HEK293T (cell line): ENCODE data around the gene ARL6.
A peak's percentile ranks its signal among the peaks of the same experiment; 100 is the strongest.

Experiments
- CTCF ChIA-PET: fragments of 350-600 bp; formaldehyde crosslinking; extraction: SDS; loops from one replicate; lab custom pipeline; 2021; ENCODE audit warnings: antibody characterized with exemption, inconsistent platforms; lab: Yijun Ruan, JAX
- POLR2A ChIA-PET: fragments of 350-600 bp; formaldehyde crosslinking; extraction: SDS; loops from one replicate; lab custom pipeline; 2020; ENCODE audit warnings: antibody characterized with exemption, inconsistent platforms; lab: Yijun Ruan, JAX
- DNase-seq: peaks from one replicate; pipeline ENCODE4 v3.0.0; 2012; ENCODE audit warnings: mixed read lengths; ENCODE audit errors: extremely low spot score
- ARNT ChIP-seq: fragments of 450-650 bp; IDR thresholded peaks from 2 replicates; pipeline ENCODE4 v1.6.1; 2017; ENCODE audit warnings: mild to moderate bottlenecking
- BHLHE40 ChIP-seq: fragments of 450-650 bp; IDR thresholded peaks from 2 replicates; pipeline ENCODE4 v1.6.1; 2016; ENCODE audit warnings: mild to moderate bottlenecking, moderate library complexity, borderline replicate concordance
- CTBP1 ChIP-seq: fragments of 450-650 bp; IDR thresholded peaks from 2 replicates; pipeline ENCODE4 v1.6.1; 2016; ENCODE audit warnings: borderline replicate concordance
- ELF4 ChIP-seq: fragments of 450-650 bp; IDR thresholded peaks from 2 replicates; pipeline ENCODE4 v1.6.1; 2017; ENCODE audit warnings: antibody characterized with exemption
- FOXA1 ChIP-seq: fragments of 450-650 bp; IDR thresholded peaks from 2 replicates; pipeline ENCODE4 v1.6.1; 2016; ENCODE audit warnings: mild to moderate bottlenecking
- FOXK2 ChIP-seq: fragments of 450-650 bp; IDR thresholded peaks from 2 replicates; pipeline ENCODE4 v1.6.1; 2016; ENCODE audit warnings: mild to moderate bottlenecking
- FOXM1 ChIP-seq: fragments of 450-650 bp; IDR thresholded peaks from 2 replicates; pipeline ENCODE4 v1.6.1; 2017; ENCODE audit warnings: mild to moderate bottlenecking, borderline replicate concordance
- HDGF ChIP-seq: fragments of 450-650 bp; IDR thresholded peaks from 2 replicates; pipeline ENCODE4 v1.6.1; 2017; ENCODE audit warnings: antibody characterized with exemption, borderline replicate concordance
- L3MBTL2 ChIP-seq: fragments of 450-650 bp; conservative IDR thresholded peaks from 2 replicates; pipeline ENCODE4 v1.6.1; 2016; ENCODE audit warnings: mild to moderate bottlenecking
- LEF1 ChIP-seq: fragments of 450-650 bp; IDR thresholded peaks from 2 replicates; pipeline ENCODE4 v1.6.1; 2017; ENCODE audit warnings: mild to moderate bottlenecking, borderline replicate concordance
- NFRKB ChIP-seq: fragments of 450-650 bp; IDR thresholded peaks from 2 replicates; pipeline ENCODE4 v1.6.1; 2016; ENCODE audit warnings: mild to moderate bottlenecking, moderate library complexity
- SP1 ChIP-seq: fragments of 450-650 bp; IDR thresholded peaks from 2 replicates; pipeline ENCODE4 v1.6.1; 2017
- SUZ12 ChIP-seq: fragments of 450-650 bp; IDR thresholded peaks from 2 replicates; pipeline ENCODE4 v1.6.1; 2016; ENCODE audit warnings: mild to moderate bottlenecking
- TARDBP ChIP-seq: fragments of 450-650 bp; IDR thresholded peaks from 2 replicates; pipeline ENCODE4 v1.6.1; 2016
- ZNF384 ChIP-seq: fragments of 450-650 bp; IDR thresholded peaks from 2 replicates; pipeline ENCODE4 v1.6.1; 2016
- TF ChIP-seq, protein P1 (sequence below): fragments of 450-650 bp; IDR thresholded peaks from 2 replicates; pipeline ENCODE4 v1.6.1; 2016

The ARL6 gene

DNA sequence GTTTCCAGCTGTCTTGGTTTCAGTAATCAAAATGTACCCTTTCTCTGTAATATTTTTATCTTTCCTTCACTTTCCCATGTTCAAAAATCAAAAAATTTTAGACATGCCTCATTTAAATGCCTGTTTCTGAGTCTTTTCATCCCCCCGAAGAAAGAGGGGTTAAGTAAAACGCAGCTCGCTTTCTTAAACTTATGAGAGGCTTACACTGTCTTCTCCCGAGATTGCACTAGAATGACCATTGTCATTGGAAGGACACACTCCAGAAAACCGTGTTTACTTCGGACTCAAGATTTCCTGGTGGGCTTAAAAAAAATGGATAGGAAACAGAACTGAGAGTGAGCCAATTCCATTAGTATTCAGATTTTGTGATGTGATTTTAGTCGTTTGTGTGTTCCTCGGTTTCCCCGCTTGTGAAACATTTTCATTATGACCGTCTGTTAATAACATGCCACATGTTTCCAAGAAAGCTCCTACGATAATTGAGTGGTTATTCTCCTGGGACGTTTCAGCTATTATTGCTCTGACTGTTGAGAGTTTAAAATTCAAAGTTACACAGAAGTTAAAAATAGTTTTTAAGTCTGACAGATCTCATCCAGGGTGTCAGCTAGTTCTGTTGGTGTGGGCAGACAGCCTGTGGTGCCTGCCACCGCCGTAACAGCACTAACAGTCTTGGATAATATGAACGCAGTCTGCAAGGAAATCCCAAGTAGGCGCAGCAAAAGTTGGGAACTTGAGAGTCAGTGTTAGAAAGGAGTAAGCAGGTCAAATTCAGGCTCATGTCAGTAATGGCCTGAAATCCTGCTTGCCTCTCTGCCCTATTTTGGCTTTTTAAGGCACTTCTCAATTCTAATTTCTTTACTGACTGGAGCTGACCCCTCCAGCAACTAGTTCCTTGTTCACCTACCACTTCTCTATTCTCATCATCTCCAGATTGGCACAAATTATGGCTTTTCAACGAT, 58.8 kb downstream of the ARL6 start:
- ChIA-PET CTCF (no interaction called here), POLR2A (interaction anchor here (1.2 kb wide), 1 partner anchor 59 kb away, joined by 3 read pairs; the partner anchor contains the start of gene ARL6)
- no peak for DNase-seq

DNA sequence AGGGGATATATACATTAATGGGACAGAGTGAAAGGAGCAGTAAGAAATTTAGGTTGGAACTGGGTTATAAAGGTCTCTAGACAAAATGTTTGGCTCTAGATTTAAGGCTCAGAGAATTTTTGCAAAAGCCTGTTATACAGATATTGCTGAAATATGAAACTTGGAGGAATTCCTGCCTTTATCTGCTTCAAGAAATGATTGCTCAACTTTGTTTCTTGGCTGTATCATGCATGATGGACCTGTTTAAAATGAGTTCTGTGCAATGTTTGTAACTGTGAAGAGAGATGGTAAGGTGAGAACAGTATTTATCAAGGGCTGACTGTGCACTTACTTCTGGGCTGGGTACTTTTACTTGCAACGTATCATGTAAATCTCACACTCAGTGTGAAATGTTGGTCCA, 60.5 kb downstream of the ARL6 start:
- TF ChIP-seq FOXK2 = no peak
- TF ChIP-seq, protein P1, sequence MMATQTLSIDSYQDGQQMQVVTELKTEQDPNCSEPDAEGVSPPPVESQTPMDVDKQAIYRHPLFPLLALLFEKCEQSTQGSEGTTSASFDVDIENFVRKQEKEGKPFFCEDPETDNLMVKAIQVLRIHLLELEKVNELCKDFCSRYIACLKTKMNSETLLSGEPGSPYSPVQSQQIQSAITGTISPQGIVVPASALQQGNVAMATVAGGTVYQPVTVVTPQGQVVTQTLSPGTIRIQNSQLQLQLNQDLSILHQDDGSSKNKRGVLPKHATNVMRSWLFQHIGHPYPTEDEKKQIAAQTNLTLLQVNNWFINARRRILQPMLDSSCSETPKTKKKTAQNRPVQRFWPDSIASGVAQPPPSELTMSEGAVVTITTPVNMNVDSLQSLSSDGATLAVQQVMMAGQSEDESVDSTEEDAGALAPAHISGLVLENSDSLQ = no peak
- TF ChIP-seq ELF4 = no peak
- no peak for TF ChIP-seq SP1
- no peak for TF ChIP-seq ZNF384
- TF ChIP-seq SUZ12 = no peak
- TF ChIP-seq L3MBTL2 = no peak
- no peak for TF ChIP-seq CTBP1
- no peak for TF ChIP-seq TARDBP
- POLR2A ChIA-PET = no interaction called here
- DNase-seq = no peak
- CTCF ChIA-PET = no interaction called here

More for the DNA sequence above, 58.8 kb downstream of the ARL6 start:
- TF ChIP-seq FOXA1 = no peak
- no peak for TF ChIP-seq ARNT
- no peak for TF ChIP-seq HDGF
- no peak for TF ChIP-seq ELF4
- TF ChIP-seq BHLHE40 = no peak
- no peak for TF ChIP-seq NFRKB
- no peak for TF ChIP-seq TARDBP
- no peak for TF ChIP-seq ZNF384
- TF ChIP-seq L3MBTL2 = no peak
- TF ChIP-seq FOXK2 = no peak
- TF ChIP-seq, protein P1 = no peak
- no peak for TF ChIP-seq SP1
- TF ChIP-seq LEF1 = no peak
- TF ChIP-seq CTBP1 = no peak
- no peak for TF ChIP-seq SUZ12

DNA sequence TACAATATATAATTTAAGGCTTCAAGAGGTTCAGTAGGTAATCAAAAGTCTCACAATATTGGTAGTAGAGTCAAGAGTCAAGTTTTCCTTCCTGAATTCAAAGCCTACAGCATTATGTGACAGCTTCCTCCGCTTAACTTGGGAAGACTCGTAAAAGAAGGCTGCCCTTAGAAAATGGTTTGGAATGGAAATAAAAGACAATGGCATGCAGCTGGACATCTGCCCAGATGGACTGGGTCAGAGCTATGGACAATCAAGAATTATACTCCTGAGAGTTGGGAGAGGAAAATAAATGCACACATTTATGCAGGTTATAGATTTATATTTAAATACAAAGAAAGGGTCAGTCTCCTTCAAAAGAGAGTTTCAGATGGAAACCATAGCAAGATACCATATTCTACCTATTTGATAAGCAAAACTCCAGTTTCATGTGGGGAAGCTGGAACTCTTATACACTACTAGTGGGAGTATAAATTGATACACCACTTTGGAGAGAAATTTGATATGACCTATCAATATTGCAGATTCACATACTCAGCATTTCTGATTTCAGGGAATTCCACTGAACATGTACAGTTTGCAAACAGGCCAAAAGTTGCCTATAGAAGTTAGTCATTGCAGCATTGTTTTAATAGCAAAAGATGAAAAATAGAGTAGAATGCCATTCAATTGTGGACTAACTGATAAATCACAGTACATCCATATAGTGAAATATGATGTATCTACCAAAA, 63.3 kb downstream of the ARL6 start:
- TF ChIP-seq TARDBP (no peak), ARNT (no peak), SUZ12 (no peak), FOXM1 (no peak), LEF1 (no peak), HDGF (no peak), SP1 (no peak), NFRKB (no peak), L3MBTL2 (no peak), FOXA1 (no peak), ZNF384 (no peak), BHLHE40 (no peak), CTBP1 (no peak), FOXK2 (no peak), ELF4 (no peak)
- TF ChIP-seq, protein P1 = no peak
- no peak for DNase-seq
- POLR2A ChIA-PET = interaction anchor here (1.0 kb wide), 1 partner anchor 64 kb away, joined by 3 read pairs; the partner anchor contains the start of gene ARL6
- CTCF ChIA-PET = interaction anchor here (0.7 kb wide), 1 partner anchor 41 kb away, joined by 5 read pairs; no protein-coding TSS in a partner anchor

DNA sequence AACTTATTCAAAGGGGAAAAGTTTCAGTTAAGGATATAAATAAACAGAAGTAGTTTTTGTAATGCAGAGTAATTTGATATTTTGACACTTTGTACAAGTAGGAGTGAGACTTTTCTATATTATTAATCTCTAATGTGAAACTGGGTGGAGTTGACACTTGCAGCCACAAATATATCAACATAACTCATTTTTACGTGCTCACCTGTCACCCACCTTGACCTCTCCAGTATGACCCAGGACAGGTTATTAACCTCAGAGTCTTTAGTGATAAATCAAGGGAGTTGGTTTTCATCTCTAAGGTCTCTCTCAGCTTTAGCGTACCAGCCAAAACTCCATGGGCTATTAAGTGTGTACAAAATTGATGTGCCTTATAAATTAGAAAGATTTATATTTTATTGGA, 64.6 kb downstream of the ARL6 start:
- CTCF ChIA-PET = no interaction called here
- TF ChIP-seq ARNT = no peak
- TF ChIP-seq, protein P1 = peak; percentile 74
- POLR2A ChIA-PET = no interaction called here
- DNase-seq = no peak

DNA sequence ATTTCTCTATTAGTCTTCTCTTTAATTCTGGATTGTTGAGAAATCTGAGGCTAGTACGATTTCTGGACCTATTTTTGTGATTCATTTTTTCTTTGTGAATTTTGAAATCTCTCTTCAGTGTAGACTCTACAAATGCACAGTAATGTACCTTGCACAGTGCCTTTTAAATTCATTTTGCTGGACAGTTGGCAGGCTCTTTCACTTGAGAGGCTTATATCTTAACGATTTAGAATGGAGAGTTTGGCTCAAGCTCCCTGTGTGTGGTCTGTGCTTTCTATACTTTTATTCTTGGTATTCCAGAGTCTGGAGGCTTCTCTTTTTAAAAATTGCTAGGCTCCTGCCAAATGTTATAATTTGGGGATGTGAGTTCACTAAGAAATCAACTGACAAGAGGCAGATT, 66.1 kb downstream of the ARL6 start:
- CTCF ChIA-PET = no interaction called here
- POLR2A ChIA-PET = no interaction called here
- no peak for TF ChIP-seq BHLHE40
- TF ChIP-seq ELF4 = no peak
- TF ChIP-seq NFRKB = no peak
- TF ChIP-seq, protein P1 = no peak
- no peak for TF ChIP-seq FOXA1
- no peak for TF ChIP-seq CTBP1
- TF ChIP-seq ARNT = no peak
- TF ChIP-seq HDGF = no peak
- TF ChIP-seq ZNF384 = no peak
- TF ChIP-seq TARDBP = no peak
- no peak for TF ChIP-seq LEF1
- TF ChIP-seq FOXK2 = no peak
- TF ChIP-seq FOXM1 = no peak
- TF ChIP-seq L3MBTL2 = no peak
- no peak for DNase-seq
